ENCODE results near the gene ASB15.

The ASB15 gene

DNA sequence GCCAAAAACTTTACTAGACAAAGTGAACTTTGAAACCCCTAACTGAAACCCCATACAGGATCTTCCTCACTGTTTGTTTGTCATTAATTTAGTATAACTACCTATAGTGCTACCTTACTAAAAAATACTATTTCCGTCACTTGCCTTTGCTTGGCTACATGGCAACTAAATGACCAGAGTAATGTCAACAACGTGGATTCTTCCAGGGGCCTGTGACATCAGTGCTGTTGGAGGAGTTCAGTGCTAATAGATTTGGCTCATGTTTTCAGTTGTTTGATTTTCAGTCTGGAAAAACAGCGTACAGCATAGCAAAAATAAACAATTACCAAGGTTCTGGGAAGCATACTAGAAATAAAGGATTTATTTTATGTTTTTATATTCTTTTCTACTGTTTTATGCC, 3.0 kb upstream of the ASB15 start:
- H3K27me3 ChIP-seq (ENCODE audit: insufficient read depth, low read length) = no peaks in the 10 kb centered on the region
- no peaks in the 10 kb centered on the region for H3K36me3 ChIP-seq (ENCODE audit: insufficient read depth, low read length)
- no peaks in the 10 kb centered on the region for H3K4me1 ChIP-seq (ENCODE audit: control insufficient read depth, insufficient read depth, low read length, unreplicated experiment)
- H3K27ac ChIP-seq (ENCODE audit: low read depth, low read length) = no peak overlapping the region
- no peak overlapping the region for H3K4me3 ChIP-seq (ENCODE audit: low read depth, low read length)
- H2AFZ ChIP-seq (ENCODE audit: low read length, unreplicated experiment) = no peak overlapping the region
- no peaks in the 10 kb centered on the region for H3K79me2 ChIP-seq (ENCODE audit: control insufficient read depth, insufficient read depth, low read length, unreplicated experiment)

DNA sequence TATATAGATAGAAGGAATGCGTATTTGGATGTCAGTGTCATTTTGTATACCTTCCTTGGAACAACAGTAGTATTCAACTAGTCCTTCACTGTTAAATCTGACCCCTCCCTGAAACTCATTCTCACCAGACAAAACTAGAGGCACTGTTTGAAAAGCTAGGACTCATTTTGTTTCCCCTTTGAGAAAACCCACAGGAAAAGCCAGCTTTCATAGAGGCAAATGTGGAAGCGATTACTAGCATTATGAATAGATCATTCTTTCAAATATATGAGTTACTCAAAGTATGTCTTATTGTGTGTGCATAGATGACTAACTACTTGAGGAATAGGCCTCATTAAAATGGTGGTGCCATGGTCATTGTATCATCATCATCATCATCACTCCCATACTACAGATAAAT, 1.9 kb upstream of the ASB15 start:
- Histone ChIP-seq H2AFZ (ENCODE audit: low read length, unreplicated experiment) (no peak overlapping the region), H3K36me3 (ENCODE audit: insufficient read depth, low read length) (no peaks in the 10 kb centered on the region), H3K4me1 (ENCODE audit: control insufficient read depth, insufficient read depth, low read length, unreplicated experiment) (peaks cover 4% of the 10 kb centered on the region), H3K4me3 (ENCODE audit: low read depth, low read length) (no peak overlapping the region), H3K79me2 (ENCODE audit: control insufficient read depth, insufficient read depth, low read length, unreplicated experiment) (no peaks in the 10 kb centered on the region), H3K27ac (ENCODE audit: low read depth, low read length) (no peak overlapping the region), H3K27me3 (ENCODE audit: insufficient read depth, low read length) (no peaks in the 10 kb centered on the region)

DNA sequence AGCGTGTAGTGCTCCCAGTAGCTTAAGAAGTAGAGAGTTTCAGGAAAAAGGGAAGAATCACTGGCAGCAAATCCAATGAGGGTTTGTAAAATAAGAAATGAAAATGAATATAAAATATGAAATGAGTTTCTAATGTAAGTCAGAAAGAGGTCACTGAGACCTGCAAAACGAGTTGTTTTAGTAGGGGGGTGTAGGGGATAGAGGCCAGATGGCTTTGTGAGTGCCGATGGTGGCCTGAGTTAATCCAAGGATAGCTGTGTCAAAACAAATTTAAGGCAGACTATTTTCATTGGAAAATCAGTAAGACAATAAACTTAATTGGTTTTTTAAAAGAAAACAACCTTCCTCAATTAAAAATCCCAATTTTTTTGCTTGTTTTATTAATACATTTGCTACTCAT, 745 bp upstream of the ASB15 start:
- H2AFZ ChIP-seq (ENCODE audit: low read length, unreplicated experiment) = no peak overlapping the region
- no peaks in the 10 kb centered on the region for H3K79me2 ChIP-seq (ENCODE audit: control insufficient read depth, insufficient read depth, low read length, unreplicated experiment)
- no peaks in the 10 kb centered on the region for H3K36me3 ChIP-seq (ENCODE audit: insufficient read depth, low read length)
- H3K4me1 ChIP-seq (ENCODE audit: control insufficient read depth, insufficient read depth, low read length, unreplicated experiment) = peaks cover 6% of the 10 kb centered on the region
- no peaks in the 10 kb centered on the region for H3K27me3 ChIP-seq (ENCODE audit: insufficient read depth, low read length)
- no peak overlapping the region for H3K4me3 ChIP-seq (ENCODE audit: low read depth, low read length)
- no peak overlapping the region for H3K27ac ChIP-seq (ENCODE audit: low read depth, low read length)

DNA sequence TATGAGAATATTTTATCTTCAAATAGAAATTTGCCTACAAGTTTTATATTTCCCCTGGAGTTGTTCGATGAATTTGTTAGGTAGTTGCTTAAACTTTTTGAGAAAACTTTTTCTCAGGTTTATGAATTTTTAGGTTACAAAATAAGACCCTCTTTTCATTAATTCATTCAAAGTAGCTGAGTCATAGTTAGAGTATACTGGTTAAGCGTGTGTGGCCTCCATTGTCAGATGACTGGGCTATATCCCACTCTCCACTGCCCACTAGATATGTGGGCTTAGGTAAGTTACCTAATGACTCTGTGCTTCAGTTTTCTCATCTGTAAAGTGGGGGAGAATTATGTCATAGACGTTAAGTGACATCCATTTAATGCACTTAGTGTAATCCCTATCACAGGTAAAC, 1.0 kb downstream of the ASB15 start:
- no peak overlapping the region for H2AFZ ChIP-seq (ENCODE audit: low read length, unreplicated experiment)
- H3K4me1 ChIP-seq (ENCODE audit: control insufficient read depth, insufficient read depth, low read length, unreplicated experiment) = peaks cover 6% of the 10 kb centered on the region
- H3K36me3 ChIP-seq (ENCODE audit: insufficient read depth, low read length) = no peaks in the 10 kb centered on the region
- H3K27ac ChIP-seq (ENCODE audit: low read depth, low read length) = no peak overlapping the region
- H3K79me2 ChIP-seq (ENCODE audit: control insufficient read depth, insufficient read depth, low read length, unreplicated experiment) = no peaks in the 10 kb centered on the region
- no peak overlapping the region for H3K4me3 ChIP-seq (ENCODE audit: low read depth, low read length)
- H3K27me3 ChIP-seq (ENCODE audit: insufficient read depth, low read length) = no peaks in the 10 kb centered on the region

DNA sequence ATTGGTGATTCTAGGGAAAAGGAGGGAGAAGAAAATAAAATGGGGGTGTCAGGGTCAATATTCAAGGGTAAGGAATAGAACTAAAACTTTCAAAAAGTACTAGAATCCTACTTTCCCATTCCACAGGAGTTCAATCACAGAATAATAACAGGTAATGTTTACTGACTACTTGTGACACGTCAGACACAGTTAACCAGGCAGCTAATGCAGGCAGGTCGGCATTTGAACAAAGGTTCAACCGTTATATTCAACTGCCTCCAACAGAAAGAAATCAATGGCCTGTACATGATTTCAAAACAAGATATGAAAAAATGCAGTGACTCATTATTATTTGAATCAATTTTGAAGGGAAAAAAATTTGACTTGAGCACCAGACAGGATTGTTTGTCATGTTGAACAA, 3.1 kb downstream of the ASB15 start:
- H3K27ac ChIP-seq (ENCODE audit: low read depth, low read length) = 0 out of 2 replicates have a peak overlapping the region, but pooled peaks have one; percentile 9
- H3K4me1 ChIP-seq (ENCODE audit: control insufficient read depth, insufficient read depth, low read length, unreplicated experiment) = peaks cover 6% of the 10 kb centered on the region
- no peaks in the 10 kb centered on the region for H3K79me2 ChIP-seq (ENCODE audit: control insufficient read depth, insufficient read depth, low read length, unreplicated experiment)
- H2AFZ ChIP-seq (ENCODE audit: low read length, unreplicated experiment) = peak overlapping the region; percentile 89
- H3K4me3 ChIP-seq (ENCODE audit: low read depth, low read length) = no peak overlapping the region
- no peaks in the 10 kb centered on the region for H3K36me3 ChIP-seq (ENCODE audit: insufficient read depth, low read length)
- no peaks in the 10 kb centered on the region for H3K27me3 ChIP-seq (ENCODE audit: insufficient read depth, low read length)

DNA sequence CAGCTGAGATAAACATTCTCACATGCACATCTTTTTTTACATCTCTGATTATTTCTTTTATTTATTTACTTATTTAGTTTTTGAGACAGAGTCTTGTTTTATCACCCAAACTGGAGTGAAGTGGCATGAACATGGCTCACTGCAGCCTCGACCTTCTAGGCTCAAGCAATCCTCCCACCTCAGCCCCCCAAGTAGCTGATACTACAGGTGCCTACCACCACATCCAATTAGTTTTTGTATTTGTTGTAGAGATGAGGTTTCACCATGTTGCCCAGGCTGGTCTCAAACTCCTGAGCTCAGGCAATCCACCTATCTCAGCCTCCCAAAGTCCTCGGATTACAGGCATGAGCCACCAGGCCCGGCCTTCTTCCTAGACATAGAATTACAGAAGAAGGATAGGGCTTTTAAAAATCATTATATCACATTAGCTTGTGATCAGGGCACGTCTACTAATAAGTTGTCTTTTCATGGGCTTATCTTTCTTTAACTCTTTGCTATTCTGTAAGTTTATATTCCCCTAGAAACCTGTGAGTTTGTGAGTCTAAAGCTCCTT, 5.9 kb downstream of the ASB15 start:
- peaks cover 6% of the 10 kb centered on the region for H3K4me1 ChIP-seq (ENCODE audit: control insufficient read depth, insufficient read depth, low read length, unreplicated experiment)
- H3K27ac ChIP-seq (ENCODE audit: low read depth, low read length) = no peak overlapping the region
- no peak overlapping the region for H3K4me3 ChIP-seq (ENCODE audit: low read depth, low read length)
- H3K27me3 ChIP-seq (ENCODE audit: insufficient read depth, low read length) = no peaks in the 10 kb centered on the region
- no peaks in the 10 kb centered on the region for H3K36me3 ChIP-seq (ENCODE audit: insufficient read depth, low read length)
- H3K79me2 ChIP-seq (ENCODE audit: control insufficient read depth, insufficient read depth, low read length, unreplicated experiment) = no peaks in the 10 kb centered on the region
- H2AFZ ChIP-seq (ENCODE audit: low read length, unreplicated experiment) = no peak overlapping the region

DNA sequence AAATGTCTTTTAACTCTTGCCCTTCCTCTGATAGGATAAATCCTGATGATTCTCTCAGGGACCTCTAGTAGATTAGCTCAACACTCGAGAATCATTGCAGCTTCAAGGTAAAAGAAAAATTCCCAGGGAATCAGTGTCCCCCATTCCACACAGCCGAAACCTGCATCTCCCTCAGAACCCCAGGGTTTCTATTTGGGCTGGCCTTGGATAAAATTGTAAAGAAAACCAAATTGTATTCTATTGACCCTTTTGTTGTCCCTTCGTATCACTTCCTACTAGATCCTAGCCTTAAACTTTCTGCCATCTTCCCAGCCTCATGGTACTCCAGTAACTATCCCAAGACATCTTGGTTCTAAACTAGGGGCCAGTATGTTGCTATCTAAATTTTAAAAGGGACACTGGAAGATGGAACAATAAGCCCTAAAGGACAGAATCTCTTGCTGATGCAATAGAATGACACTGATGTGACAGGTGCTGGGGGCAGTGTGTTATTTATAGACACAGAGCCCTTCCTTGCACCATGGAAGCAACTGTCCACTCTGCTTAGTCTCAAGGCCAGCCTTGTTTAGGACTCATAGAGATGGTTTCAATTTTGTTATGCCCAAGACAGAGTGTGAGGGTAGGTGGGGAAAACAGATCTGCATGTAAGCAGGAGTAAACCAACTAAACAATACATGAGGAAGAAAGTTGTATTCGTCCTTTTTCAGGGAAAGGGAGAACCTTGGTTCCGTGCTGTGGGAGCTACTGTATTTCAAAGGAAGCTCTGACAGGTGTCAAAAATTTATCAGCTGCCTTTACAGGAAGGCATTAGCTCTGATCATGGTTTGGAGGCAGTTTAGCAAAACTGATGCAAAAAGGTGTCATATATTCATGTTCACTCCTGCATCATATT, 7.6 kb downstream of the ASB15 start:
- no peak overlapping the region for H3K4me3 ChIP-seq (ENCODE audit: low read depth, low read length)
- H3K4me1 ChIP-seq (ENCODE audit: control insufficient read depth, insufficient read depth, low read length, unreplicated experiment) = peaks cover 6% of the 10 kb centered on the region
- no peak overlapping the region for H2AFZ ChIP-seq (ENCODE audit: low read length, unreplicated experiment)
- no peak overlapping the region for H3K27ac ChIP-seq (ENCODE audit: low read depth, low read length)
- H3K27me3 ChIP-seq (ENCODE audit: insufficient read depth, low read length) = no peaks in the 10 kb centered on the region
- no peaks in the 10 kb centered on the region for H3K36me3 ChIP-seq (ENCODE audit: insufficient read depth, low read length)
- no peaks in the 10 kb centered on the region for H3K79me2 ChIP-seq (ENCODE audit: control insufficient read depth, insufficient read depth, low read length, unreplicated experiment)

DNA sequence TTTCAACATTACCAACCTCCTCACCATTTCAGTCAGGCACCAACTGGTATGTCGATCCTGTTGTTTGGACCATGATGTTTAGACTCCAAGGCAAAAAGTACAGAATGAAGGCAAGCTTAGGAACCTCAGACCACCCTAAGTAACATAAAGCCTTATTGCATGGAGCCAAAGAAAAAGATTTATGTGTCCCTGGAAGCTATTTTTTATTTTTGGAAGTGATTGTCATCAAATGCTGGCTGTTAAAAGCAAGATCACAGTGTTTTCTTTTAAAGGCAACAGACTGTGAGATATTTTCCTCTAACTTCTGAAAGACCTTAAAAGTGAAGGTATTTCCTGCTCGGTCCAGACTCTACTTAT, 8.2 kb downstream of the ASB15 start:
- H3K27ac ChIP-seq (ENCODE audit: low read depth, low read length) = no peak overlapping the region
- no peak overlapping the region for H3K4me3 ChIP-seq (ENCODE audit: low read depth, low read length)
- no peak overlapping the region for H2AFZ ChIP-seq (ENCODE audit: low read length, unreplicated experiment)

DNA sequence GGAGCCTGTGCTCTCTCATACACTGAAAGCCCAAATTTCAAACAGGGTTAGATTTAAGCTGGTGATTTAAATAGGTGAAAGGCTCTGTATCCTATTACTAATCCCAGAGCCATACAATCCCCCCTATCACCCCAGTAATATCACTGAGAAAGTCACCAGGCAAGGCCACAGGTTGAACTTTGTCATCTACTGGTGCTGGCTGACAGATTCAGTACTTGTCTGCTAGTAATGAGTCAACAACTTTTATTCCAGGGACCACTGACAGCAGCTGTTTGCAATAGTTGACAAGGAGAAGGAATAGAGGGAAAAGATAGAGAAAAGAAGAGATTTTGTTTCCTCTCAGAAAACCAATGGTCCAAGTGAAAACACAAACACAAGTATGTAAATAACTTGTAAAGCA, 10.4 kb downstream of the ASB15 start:
- Histone ChIP-seq H3K79me2 (ENCODE audit: control insufficient read depth, insufficient read depth, low read length, unreplicated experiment) (no peaks in the 10 kb centered on the region), H3K27ac (ENCODE audit: low read depth, low read length) (no peak overlapping the region), H3K36me3 (ENCODE audit: insufficient read depth, low read length) (no peaks in the 10 kb centered on the region), H3K4me1 (ENCODE audit: control insufficient read depth, insufficient read depth, low read length, unreplicated experiment) (no peaks in the 10 kb centered on the region), H2AFZ (ENCODE audit: low read length, unreplicated experiment) (no peak overlapping the region), H3K27me3 (ENCODE audit: insufficient read depth, low read length) (no peaks in the 10 kb centered on the region), H3K4me3 (ENCODE audit: low read depth, low read length) (no peak overlapping the region)

More for the DNA sequence above, 8.2 kb downstream of the ASB15 start:
- no peaks in the 10 kb centered on the region for H3K27me3 ChIP-seq (ENCODE audit: insufficient read depth, low read length)
- peaks cover 1% of the 10 kb centered on the region for H3K4me1 ChIP-seq (ENCODE audit: control insufficient read depth, insufficient read depth, low read length, unreplicated experiment)
- no peaks in the 10 kb centered on the region for H3K79me2 ChIP-seq (ENCODE audit: control insufficient read depth, insufficient read depth, low read length, unreplicated experiment)
- H3K36me3 ChIP-seq (ENCODE audit: insufficient read depth, low read length) = no peaks in the 10 kb centered on the region

DNA sequence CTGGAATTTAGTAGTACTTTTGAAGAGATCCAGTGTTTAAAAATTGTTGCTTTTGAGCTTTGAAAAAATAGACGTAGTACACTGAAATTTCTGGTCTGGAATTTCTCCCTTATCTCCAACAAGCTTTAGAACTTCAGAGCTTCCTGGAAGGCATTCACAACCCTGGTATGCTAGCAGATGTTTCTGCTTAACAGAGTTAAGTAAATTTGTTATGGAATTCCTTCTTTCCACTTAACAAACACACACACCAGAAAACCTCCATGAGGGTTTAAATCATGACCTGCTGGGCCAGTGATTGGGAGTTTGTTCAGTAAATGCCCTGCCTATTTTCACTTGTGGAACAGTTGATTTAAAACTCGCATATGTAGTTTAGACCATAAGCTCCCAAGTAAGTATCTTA, 13.7 kb downstream of the ASB15 start:
- Histone ChIP-seq H3K27me3 (ENCODE audit: insufficient read depth, low read length) (no peaks in the 10 kb centered on the region), H2AFZ (ENCODE audit: low read length, unreplicated experiment) (no peak overlapping the region), H3K79me2 (ENCODE audit: control insufficient read depth, insufficient read depth, low read length, unreplicated experiment) (no peaks in the 10 kb centered on the region), H3K27ac (ENCODE audit: low read depth, low read length) (no peak overlapping the region), H3K4me1 (ENCODE audit: control insufficient read depth, insufficient read depth, low read length, unreplicated experiment) (no peaks in the 10 kb centered on the region), H3K36me3 (ENCODE audit: insufficient read depth, low read length) (no peaks in the 10 kb centered on the region), H3K4me3 (ENCODE audit: low read depth, low read length) (no peak overlapping the region)

DNA sequence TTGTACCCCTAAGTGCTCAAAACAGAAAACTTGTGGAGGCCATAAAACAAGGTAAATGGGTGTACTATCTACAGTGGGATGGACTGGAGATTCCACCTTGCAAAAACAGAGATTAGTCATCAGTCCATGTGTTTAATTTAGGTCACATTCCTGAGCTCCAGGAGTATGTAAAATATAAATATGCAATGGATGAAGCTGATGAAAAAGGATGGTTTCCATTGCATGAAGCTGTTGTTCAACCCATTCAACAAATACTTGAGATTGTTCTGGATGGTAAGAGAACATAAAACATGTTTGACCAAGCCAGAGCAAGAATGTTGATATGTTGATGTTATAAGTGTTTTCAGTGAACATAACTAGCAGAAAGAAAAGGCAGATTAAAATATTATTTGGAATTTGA, 14.6 kb downstream of the ASB15 start:
- Histone ChIP-seq H3K27me3 (ENCODE audit: insufficient read depth, low read length) (no peaks in the 10 kb centered on the region), H2AFZ (ENCODE audit: low read length, unreplicated experiment) (no peak overlapping the region), H3K27ac (ENCODE audit: low read depth, low read length) (no peak overlapping the region), H3K4me1 (ENCODE audit: control insufficient read depth, insufficient read depth, low read length, unreplicated experiment) (no peaks in the 10 kb centered on the region), H3K4me3 (ENCODE audit: low read depth, low read length) (no peak overlapping the region), H3K79me2 (ENCODE audit: control insufficient read depth, insufficient read depth, low read length, unreplicated experiment) (no peaks in the 10 kb centered on the region), H3K36me3 (ENCODE audit: insufficient read depth, low read length) (no peaks in the 10 kb centered on the region)

Data from ACC112 (cell line).